Measurements from ENCODE around the gene RAC3.

Gene RAC3

GRCh38 chr17:82072827-82073226 is 41.3 kb downstream of the RAC3 start:
- FAIRE-seq (no peak), DNase-seq (ENCODE audit: low spot score) (no peak)

DNA sequence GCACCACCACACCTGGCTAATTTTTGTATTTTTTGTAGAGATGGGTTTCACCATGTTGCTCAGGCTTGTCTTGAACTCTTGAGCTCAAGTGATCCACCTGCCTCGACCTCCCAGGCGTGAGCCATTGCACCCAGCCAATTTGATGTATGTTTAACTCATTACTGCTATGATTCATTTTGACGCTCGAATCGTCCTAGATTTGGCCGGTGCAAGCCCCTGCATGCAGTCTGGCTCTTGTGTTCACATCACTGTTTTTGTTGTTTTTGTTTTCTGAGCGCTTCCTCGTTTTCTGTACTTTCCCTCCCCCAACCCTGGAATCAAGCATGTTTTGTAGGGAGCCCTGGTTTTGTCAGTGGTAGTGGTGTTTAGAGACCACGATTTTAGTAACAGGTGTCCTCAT is 42.0 kb downstream of the RAC3 start:
- FAIRE-seq (no peak), DNase-seq (ENCODE audit: low spot score) (no peak)

DNA sequence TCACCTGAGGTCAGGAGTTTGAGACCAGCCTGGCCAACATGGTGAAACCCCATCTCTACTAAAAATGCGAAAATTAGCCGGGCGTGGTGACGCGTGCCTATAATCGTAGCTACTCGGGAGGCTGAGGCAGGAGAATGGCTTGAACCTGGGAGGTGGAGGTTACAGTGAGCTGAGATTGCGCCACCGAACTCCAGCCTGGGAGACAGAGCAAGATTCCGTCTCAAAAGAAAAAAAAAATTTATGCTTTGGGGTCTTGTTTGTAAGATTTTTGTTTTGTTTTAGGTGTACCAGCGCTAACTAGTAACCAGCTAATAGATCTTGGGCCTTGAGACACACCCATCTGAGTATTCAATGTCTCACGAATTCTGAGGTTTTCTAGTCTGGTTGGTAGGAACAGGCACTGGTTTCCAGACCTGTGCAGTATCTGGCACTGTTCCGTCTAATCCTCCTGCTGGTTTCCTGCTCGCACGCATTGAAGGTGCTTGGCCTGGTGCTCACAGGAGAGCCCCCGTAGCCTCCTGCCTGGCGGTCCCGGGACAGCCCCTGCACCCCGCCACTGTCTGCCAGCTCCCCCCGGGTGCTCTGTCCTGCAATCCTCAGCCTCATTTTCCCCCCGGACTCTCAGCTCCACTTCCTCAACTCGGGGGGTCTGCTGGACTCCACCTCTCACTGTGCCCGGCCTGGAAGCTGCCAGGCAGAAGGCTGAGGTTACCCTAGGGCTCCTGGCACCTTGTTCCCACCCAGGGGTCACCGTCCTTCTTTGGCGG is 44.7 kb downstream of the RAC3 start:
- FAIRE-seq = no peak
- no peak for DNase-seq (ENCODE audit: low spot score)

DNA sequence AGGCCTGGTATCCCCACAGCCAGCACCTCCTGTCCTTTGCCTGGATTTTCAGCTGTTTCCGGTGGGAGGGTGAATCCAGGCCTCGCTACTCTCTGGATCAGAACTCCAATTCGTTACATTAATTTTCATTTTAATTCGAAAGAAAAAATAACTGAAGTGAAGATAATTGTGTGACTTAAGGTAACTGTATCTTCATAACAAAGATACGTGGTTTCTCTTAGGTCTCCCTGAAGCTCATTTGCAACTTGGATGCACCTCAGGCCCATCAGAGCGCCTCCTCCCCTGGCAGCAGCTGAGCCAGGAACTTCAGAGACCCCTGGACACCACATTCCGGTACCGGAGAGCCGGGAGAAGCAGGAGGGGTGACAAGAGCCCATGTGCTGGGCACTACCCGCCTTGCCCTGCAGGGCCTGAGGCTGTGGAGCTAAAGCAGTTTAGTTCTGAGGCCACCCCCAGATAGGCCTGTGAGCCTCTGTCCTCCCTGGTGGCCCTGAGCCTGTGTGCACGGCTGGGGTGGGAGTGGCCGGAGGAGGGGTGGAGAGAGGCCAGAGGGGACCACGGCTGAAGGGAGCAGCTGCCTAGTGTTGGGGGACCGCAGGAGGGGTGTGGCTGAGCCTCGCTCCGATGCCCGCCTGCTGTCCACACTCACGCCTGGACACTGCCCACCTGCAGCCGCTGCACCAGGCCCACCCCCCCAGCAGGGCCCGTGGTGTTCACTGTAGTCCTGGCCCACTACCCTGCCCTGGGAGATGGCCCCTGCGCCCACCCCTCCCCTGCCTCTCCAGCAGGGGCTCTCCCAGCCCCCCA is 45.5 kb downstream of the RAC3 start:
- FAIRE-seq (no peak), DNase-seq (ENCODE audit: low spot score) (no peak)

DNA sequence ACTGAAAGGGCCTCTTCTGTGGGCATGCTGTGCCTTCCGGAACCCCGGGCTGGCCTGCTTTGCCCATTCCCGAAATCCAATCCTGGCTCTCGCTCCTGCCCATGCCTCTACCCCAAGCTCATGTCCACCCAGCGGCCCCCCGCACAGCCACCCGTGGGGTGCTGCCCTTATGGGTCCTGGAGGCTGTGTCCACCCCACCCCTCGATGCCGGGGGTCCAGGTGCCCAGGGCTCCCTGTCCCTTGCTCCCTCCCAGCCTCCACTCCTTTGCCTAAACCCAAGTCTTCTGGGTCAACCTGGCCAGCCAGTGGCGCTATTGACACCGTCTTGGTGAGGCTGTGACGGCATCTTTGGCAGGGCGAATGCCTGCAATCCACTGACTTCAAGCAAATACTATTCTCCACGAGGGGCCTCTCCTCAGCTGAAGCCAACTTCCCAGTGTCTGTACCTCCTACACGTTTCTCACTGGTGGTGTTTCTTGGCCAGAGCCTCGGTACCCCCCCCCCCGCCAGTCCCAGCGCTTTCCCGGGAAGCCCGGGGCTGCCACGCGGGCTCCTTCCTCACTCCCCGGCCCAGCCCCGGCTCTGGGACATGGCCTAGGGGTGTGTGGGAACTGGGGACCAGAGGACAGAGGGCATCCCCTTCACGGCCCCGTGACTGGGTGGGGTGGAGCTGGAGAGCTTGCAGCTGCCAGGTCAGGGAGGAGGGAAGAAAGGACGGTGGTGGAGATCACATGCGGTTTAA is 46.3 kb downstream of the RAC3 start:
- no peak for DNase-seq (ENCODE audit: low spot score)
- FAIRE-seq = no peak

DNA sequence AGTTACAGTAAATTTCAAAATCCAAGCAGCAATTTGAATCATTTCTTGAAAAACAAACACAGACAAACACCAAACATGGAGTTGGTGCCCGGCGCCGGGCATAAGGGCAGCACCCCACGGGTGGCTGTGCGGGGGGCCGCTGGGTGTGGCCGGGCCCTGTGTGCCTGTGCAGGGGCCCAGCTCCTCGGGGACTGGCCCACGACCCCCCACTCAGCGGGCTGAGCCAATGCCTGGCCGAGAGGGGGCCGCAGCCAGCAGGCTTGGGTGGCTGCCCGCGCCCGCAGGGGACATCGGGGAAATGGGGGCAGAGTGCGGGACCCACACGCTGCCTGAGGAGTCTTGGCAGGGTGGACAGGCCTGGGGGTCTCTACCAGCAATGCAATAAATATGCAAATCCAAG is 47.0 kb downstream of the RAC3 start:
- DNase-seq (ENCODE audit: low spot score) = no peak
- no peak for FAIRE-seq

- FAIRE-seq = no peak
These were observed 47.7 kb downstream of the RAC3 start for GRCh38 chr17:82079001-82079677.

GRCh38 chr17:82080048-82080788 is 48.7 kb downstream of the RAC3 start:
- no peak for DNase-seq (ENCODE audit: low spot score)
- FAIRE-seq = no peak

More at GRCh38 chr17:82079001-82079677, 47.7 kb downstream of the RAC3 start:
- DNase-seq (ENCODE audit: low spot score) = no peak

GRCh38 chr17:82080789-82081464 is 49.4 kb downstream of the RAC3 start:
- FAIRE-seq (no peak), DNase-seq (ENCODE audit: low spot score) (no peak)

- no peak for FAIRE-seq
- DNase-seq (ENCODE audit: low spot score) = no peak
These were observed 50.1 kb downstream of the RAC3 start for GRCh38 chr17:82081546-82081945.

GRCh38 chr17:82081966-82082365 is 50.5 kb downstream of the RAC3 start:
- DNase-seq (ENCODE audit: low spot score) (no peak), FAIRE-seq (no peak)

DNA sequence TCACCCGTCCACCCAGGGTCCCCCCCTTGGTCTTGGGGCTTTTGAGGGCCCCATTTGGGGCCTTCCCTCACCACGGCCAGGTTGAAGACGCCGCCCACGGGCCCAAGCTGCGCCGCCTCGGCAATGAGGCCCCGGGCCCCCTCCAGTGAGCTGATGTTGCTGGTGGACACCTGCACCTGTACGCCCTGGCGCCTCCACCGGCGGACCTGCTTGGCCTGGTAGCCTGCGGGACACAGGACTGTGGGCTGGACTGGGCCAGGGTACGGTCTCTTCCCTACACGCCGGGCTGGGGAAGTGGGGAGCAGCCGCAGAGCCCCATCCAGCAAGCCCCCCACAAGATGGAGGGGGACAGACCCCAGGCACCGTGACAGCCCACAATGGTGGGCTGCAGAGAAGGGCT is 51.0 kb downstream of the RAC3 start:
- no peak for DNase-seq (ENCODE audit: low spot score)
- no peak for FAIRE-seq

- DNase-seq (ENCODE audit: low spot score) (no peak), FAIRE-seq (no peak)
These were observed 51.5 kb downstream of the RAC3 start for GRCh38 chr17:82083009-82083408.
